C4-2B (cell line): ENCODE data around the gene AVPI1.

Source experiments
- CTCF ChIP-seq: fragments of 450-650 bp; conservative IDR thresholded peaks from 2 replicates; pipeline ENCODE4 v1.5.1; 2017; ENCODE audit warnings: mild to moderate bottlenecking
- ZFX ChIP-seq: fragments of 450-650 bp; IDR thresholded peaks from 2 replicates; pipeline ENCODE4 v1.6.1; 2017

DNA sequence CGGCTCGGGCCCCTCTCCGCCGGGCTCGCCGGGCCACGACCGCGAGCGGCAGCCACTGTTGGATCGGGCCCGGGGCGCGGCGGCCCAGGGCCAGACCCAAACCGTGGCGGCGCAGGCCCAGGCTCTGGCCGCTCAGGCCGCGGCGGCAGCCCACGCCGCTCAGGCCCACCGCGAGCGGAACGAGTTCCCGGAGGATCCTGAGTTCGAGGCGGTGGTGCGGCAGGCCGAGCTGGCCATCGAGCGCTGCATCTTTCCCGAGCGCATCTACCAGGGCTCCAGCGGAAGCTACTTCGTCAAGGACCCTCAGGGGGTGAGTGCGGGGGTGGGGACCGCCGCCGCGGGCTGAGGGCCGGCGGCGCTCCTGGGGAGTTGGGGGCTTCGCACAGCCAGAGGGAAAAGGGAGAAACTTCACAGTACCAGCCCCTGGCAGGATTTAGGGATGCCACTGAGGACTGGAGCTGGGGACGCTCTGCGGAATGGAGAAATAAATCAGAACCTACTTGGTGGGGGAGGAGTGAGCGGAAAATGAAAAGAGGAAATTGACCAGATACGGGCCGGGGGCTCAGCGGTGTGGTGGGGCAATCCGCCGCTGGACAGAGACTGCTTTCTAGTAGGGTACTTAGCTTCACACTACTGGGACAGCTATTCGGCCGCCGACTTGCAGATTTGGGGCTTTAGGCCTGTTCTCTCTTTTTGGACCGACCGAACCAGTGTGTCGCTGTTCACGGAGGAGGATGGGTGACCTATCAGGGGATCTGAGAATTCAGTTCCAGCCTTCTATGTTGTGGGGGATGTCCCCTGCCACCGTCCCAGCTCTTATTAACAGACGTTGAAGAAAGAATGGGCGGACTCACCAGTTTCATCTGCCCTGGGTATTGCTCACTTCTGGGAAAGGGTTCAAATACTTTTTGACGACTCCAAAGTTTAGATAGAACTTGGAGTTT lies 45.9 kb downstream of the AVPI1 start:
- TF ChIP-seq CTCF, result no peak
- peak; percentile 93 for TF ChIP-seq ZFX
